Measurements from ENCODE around the gene SARDH. TPM values are rescaled to one million over a fixed set of nuclear protein-coding genes. Genes with fewer than 3 reads are reported as not detected.

SARDH gene
- total RNA-seq, 1 experiment from 2014 or later: 5.6 TPM

DNA sequence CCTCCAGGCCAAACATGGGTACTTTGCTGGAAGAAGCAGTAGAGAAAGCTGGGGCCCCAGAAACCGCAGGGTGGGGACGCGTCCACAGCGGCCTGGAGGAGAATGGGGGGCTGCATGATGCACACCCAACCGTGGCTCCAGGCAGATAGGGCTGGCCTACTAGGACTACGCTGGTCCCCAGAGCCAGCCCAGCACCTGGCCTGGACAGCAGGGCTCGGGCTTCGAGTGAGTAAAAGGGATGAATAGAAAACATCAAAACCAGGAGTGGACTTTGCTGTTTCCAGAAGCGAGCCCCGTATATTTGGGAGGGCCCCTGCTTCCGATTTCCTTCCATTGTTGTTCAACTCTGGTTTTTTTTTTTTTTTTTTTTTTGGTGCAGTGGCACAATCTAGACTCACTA is 71.3 kb downstream of the SARDH start:
- H3K9me2 ChIP-seq (ENCODE audit: insufficient read depth): no peaks in the 10 kb centered on the region
- intact Hi-C loops (cut with micrococcal nuclease): no loop called here
- no peaks in the 10 kb centered on the region for H3K9me3 ChIP-seq (ENCODE audit: control insufficient read depth in 1 of 2, insufficient read depth in 1 of 2, low read depth in 1 of 2, low read length in 2 of 2)
- CTCF ChIA-PET: no interaction called here
- DNase-seq (ENCODE audit: low read depth, low spot score): no peak
- TF ChIP-seq, protein P1, sequence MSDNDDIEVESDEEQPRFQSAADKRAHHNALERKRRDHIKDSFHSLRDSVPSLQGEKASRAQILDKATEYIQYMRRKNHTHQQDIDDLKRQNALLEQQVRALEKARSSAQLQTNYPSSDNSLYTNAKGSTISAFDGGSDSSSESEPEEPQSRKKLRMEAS (IDR thresholded peaks at IDR 0.05): no peak
- TF ChIP-seq REST (IDR thresholded peaks at IDR 0.05; ENCODE audit: low read depth) (no peak), ELF1 (IDR thresholded peaks at IDR 0.05; ENCODE audit: borderline replicate concordance, low read depth) (no peak), ZNF274 (IDR thresholded peaks at IDR 0.05; ENCODE audit: low read depth, low read length) (no peak), ZFX (IDR thresholded peaks at IDR 0.05) (no peak), YY1 (IDR thresholded peaks at IDR 0.05; ENCODE audit: extremely low read depth, insufficient replicate concordance, low read depth, low read length) (no peak), POLR2AphosphoS5 (IDR thresholded peaks at IDR 0.05; ENCODE audit: low read depth, low read length) (no peak), CBX3 (IDR thresholded peaks at IDR 0.05; ENCODE audit: low read depth) (no peak), RAD21 (IDR thresholded peaks at IDR 0.05; ENCODE audit: low read depth) (no peak), TCF7L2 (IDR thresholded peaks at IDR 0.05; ENCODE audit: borderline replicate concordance, extremely low read depth, insufficient read depth, insufficient read length) (no peak), ATF3 (IDR thresholded peaks at IDR 0.05) (no peak), ZBTB33 (IDR thresholded peaks at IDR 0.05; ENCODE audit: extremely low read depth, insufficient replicate concordance, low read length) (no peak), EZH2 (IDR thresholded peaks at IDR 0.05) (no peak), SRF (IDR thresholded peaks at IDR 0.05; ENCODE audit: low read depth) (no peak)
- no TSS peak for BruUV-seq (replicated peaks)
- H3K27me3 ChIP-seq (ENCODE audit: insufficient read depth, low read length): no peaks in the 10 kb centered on the region
- RAD21 ChIA-PET (ENCODE audit: low non-redundant PET in 1 of 2, low total read pairs in 2 of 2, uncharacterized antibody in 2 of 2, unreplicated experiment in 2 of 2): no interaction called here
- no peak overlapping the region for H3K9ac ChIP-seq (ENCODE audit: low read length)
- H3K27ac ChIP-seq (ENCODE audit: low read depth, low read length): no peak overlapping the region
- POLR2A ChIA-PET: no interaction called here
- H2AFZ ChIP-seq (ENCODE audit: low read depth, low read length, poor library complexity, severe bottlenecking): no peak overlapping the region
- H3K4me2 ChIP-seq (ENCODE audit: low read length): no peak overlapping the region
- H4K20me1 ChIP-seq (ENCODE audit: insufficient read depth): no peaks in the 10 kb centered on the region
- no peaks in the 10 kb centered on the region for H3K36me3 ChIP-seq (ENCODE audit: control insufficient read depth in 1 of 2, insufficient read depth in 2 of 2, low read length in 2 of 2)
- no peak for ATAC-seq
- H3K4me3 ChIP-seq (replicated peaks in 1 of 2; ENCODE audit: low read depth in 1 of 2, low read length in 2 of 2): no peak overlapping the region
- no peaks in the 10 kb centered on the region for H3K79me2 ChIP-seq (ENCODE audit: insufficient read depth, low read length)
- no peaks in the 10 kb centered on the region for H3K4me1 ChIP-seq (ENCODE audit: control insufficient read depth in 1 of 2, insufficient read depth in 2 of 2, low read length in 2 of 2)

All from HCT116 (cell line).